Hepatic stellate cell (primary cell): Measurements from ENCODE around the gene FAS.

Experiments
- DNase-seq: peaks from one replicate; pipeline ENCODE4 v3.0.0; 2011; ENCODE audit warnings: low spot score

Gene FAS

DNA sequence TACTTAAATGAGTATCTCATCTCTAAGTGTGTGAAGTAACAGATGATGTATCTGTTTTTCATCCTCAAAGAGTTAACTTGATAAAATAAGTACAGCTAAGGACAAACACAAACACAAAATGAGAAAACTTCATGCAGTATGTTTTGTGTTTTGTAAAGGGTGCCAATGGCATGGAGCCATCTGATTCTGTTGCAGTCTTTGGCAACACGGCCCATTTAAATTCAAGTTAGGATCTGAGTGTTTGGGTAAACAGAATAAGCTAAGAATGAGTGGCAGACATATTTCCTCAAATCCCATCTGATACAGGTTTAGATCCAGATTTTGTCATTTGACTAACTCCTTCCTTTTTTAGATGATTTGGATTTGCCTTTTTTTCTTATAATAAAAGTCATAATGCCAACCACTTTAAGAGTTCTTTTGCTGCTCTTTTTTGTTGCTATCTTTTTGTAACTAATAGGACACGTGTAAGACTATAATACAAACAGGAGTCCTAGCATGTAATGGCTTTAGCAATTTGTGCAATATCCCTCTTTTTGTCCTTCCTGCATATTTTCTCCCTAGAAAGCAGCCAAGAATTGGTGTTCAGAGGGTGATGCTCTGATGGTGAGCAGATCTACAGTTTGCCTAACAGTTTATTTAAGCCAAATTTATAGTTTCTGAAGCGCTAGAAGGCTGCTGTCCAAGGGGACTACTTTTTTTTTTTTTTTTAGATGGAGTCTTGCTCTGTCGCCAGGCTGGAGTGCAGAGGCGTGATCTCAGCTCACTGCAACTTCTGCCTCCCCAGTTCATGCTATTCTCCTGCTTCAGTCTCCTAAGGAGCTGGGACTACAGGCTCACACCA lies 19.2 kb upstream of the FAS start:
- no peak for DNase-seq

DNA sequence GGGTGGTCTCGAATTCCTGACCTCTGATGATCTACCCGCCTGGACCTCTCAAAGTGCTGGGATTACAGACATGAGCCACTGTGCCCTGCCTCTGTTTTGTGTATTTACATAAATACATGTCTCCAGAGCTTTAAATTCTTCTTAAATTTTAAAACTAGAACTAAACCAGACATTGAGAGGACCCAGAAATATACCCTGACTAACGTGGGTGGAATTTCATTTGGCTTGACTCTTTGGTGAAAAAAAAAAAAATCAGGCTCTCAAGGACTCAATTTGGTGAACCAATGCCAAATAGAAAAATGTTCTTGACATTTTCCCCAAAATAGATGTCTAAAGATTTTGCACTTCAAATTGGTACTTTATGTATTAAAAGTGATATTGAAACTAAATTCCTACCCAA lies 16.6 kb upstream of the FAS start:
- DNase-seq = no peak

DNA sequence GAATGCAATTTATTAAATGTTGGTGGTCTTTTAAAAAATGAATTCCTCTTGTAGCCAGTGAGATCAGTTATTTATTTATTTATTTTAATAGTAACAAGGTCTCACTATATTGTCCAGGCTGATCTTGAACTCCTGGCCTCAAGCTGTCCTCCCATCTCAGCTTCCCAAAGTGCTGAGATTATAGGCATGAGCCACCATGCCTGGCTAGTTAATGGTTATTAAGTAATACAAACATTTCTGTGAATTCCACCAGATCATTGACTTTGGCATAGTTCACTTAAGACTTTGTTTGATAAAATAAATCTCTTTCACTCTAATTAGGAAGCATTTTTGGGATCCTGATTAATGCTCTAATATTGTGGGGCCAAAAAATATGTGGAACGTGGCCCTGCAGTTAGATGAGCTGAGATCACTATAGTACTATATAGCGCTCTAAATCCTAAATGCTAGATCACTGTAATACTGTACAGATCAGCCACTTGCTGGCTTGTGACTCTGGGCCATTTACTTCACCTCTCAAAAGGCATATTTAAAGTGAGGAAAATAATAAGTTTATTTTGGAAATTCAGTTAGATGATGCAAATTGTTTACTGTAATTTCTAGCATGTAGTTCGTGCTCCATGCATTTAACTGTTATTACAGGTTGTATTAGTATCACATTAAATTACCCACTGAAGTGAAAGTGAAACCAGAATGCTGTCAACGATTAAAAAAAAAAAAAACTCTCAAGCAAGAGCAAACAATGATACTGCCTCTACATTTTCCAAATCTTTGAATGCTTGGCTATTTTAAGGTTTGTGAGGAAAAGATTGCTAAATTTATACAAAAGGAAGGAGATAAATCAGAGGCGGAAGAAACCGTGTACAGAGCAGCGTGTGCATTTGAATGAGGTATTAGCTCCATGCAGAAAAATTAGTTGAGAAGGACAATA lies 15.9 kb upstream of the FAS start:
- DNase-seq = no peak

DNA sequence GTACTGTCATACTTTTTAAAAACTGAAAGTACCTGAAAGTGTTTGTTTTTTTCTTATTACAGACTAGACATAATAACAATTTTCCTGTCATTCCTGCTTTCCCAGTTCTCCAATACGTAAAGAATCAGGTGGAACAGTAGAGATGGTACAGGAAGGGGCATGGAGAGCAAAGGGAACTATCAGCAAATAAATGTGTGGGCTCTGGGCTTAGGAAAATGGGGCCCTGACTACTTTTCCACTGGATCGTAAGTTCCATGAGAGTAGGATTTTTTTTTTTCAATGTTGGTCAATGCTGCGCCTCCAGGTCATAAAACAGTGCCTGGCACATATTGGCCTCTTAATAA lies 15.2 kb upstream of the FAS start:
- no peak for DNase-seq

DNA sequence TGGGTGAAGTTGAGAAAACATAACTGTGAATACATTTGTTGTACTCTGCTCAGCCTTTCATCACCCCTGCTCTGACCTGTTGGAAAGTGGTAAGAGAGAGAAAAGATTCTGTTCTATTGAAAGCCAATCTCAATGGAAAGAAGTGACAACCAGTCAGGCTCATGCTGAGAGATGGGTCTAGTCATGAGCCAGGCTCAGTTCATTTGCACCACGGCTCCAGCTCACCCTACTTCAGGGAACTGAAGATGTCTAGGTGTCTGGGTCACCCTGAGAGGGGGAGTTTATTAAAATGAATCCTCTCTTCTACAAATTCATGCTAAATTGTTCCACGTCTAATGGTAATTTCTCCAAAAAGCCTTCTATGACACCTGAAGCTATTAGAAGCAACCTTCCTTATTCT lies 12.1 kb upstream of the FAS start:
- DNase-seq = no peak

DNA sequence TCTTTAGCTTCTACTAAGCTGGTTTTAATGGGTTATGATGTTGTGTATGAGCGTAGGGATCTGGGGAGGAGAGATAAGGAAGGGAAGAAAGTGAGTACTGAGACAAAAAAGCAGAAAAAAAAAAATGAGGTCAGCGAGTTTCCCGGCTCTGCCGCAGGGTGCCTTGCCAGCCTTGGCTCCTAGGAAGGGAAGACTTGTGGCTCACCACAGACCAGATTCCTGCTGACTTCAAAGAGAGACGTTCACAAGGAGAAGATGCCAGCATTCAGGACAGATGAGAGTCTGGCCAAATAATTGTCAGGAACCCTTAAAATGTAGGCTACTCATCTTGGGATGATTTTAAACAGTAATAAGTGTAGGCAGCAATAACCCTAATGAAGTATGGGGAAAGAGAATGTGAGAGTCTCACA lies 11.4 kb upstream of the FAS start:
- no peak for DNase-seq

DNA sequence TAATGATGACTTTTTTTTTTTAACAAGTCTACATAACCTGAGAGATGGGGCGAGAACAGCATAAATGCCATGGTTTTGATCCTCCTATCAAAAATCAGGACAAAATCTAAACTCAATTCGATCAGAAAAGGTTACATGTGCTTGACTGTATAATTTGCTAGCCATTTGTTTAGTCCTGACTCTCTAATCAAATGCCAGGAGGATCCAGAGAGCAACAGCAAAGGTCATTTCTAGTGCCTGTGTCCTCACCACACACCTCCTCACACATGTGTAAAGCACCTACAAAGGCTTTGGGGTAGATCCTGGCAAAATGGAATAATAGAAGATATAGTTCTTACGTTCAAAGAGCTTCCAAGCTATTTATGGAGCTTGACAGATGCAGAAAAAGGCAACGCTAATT lies 11.0 kb upstream of the FAS start:
- DNase-seq = no peak

DNA sequence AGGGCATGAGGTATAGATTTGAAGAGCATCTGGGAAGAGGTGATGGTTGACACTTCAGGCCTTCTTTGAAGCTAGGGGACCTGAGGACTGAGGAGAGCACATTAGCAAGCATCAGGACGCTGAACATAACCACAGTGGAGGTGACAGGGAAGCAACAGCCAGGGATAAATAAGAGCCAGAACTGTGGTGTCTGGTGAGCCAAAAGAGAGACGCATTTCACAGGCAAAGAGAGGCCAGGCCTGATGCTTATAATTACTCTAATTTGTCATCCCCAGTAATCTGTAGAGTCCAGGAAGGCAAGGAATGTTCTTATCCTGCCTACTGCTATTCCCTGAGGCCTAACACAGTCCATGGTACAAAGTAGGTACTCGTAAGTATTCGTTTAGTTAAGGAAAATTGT lies 10.4 kb upstream of the FAS start:
- no peak for DNase-seq

DNA sequence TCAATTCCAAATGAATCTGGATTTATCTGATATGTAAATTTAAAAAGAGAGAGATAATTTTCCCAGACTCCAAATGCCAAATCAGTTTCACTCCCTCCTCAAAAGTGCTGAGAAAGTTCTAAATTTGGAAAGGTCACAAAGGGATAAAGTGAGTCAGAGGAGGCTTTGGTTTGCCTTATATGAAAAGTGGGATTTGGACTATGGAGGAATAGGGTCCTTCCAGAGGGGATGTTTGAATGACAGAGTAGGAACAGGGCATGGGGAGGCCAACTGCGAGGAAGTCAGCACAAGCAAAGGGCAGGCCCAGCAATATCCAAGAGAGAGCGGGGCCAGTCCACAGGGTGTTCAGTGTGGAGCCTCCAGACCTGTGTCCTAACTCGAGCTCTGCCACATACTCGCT lies 9.8 kb upstream of the FAS start:
- no peak for DNase-seq

DNA sequence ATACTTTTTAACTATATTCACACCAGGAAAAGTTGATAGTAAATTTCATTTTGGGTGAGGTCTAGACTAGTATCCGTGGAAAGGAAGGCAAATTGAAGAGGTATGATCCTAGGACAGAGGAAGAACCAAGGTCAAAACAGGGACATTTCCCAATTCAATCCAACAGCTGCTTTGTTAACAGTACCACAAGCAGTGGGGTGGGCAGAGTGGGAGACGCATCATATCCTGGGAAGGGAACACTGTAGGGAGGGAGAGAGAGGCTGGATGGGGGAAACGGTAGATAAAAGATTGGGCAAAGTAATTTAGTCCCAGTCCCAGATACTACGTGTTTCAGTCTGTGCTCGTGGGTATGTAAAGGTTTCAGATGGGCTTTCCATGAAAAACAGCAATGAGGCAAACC lies 9.2 kb upstream of the FAS start:
- DNase-seq = no peak

DNA sequence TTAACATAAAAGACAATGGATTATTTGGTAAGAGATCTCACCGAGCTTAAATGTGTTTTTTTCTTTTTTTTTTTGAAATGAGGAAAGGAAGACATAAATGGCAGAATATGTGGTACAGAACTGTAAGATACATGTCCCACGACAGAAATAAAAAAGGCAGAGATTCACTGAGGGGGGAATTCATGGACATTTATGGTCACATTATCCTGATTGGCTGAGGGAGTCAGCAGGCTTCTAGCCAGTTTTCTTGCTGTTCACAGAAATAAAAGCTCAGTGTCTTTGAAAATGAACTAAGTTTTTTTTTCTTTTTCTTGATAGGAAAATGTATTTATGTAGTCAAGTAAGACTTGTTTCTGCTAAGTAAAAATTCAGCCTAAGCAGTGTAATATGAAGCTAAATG lies 8.2 kb upstream of the FAS start:
- DNase-seq = no peak

DNA sequence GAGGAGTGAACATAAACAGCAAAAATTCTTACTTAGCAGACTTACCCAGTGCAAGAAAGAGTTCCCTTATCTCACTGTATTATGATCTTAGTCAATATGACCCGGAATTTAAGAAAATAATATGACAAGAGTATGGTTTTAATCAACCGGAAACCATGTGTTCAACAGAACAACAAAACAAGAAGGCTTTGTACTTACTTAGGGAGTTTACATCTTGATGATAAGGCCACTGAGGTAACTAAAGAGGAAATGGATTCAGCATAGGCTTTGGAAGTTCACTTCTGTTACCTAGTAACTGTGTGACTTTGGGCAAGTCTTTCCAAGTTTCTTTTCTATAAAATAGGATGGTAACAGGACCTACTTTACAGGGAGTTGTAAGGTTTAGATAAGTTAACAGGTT lies 7.4 kb upstream of the FAS start:
- DNase-seq = no peak

DNA sequence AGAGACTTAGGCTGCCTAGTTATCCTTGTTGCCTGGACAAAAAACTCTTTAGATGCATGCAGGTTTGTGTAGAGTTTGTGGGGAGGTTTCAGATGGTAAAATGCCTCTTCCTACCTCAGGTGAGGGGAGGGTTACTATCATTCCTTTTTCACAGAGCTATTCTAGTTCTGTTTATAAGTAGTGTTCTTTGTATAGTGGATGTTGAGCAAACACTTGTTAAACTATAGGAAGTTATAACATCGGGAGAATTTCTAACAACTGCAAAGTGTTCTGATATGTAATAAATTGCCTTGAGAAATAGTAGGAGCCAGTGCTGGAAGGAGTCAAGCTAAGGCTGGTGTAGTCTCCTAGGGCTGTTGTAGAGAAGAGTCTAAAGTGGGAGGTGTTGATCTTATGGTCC lies 6.7 kb upstream of the FAS start:
- no peak for DNase-seq

DNA sequence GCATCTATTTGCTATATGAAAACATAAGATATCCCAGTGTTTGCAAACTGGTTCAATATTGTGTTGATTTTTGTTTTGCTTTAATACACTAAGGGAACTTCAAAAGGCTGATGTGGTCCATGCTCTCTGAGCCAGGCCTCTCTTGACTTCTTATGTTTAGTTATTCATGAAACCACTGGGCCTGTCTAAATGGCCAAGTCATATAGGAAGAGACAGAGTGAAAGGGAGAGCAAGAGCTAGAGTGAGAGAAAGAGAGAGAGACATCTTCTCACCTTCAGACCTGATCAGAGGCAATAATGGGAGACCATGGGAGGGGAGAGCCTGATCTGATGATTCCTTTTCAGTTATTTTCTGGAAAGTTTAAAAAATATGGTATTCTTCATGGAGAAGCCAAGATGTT lies 6.1 kb upstream of the FAS start:
- no peak for DNase-seq

DNA sequence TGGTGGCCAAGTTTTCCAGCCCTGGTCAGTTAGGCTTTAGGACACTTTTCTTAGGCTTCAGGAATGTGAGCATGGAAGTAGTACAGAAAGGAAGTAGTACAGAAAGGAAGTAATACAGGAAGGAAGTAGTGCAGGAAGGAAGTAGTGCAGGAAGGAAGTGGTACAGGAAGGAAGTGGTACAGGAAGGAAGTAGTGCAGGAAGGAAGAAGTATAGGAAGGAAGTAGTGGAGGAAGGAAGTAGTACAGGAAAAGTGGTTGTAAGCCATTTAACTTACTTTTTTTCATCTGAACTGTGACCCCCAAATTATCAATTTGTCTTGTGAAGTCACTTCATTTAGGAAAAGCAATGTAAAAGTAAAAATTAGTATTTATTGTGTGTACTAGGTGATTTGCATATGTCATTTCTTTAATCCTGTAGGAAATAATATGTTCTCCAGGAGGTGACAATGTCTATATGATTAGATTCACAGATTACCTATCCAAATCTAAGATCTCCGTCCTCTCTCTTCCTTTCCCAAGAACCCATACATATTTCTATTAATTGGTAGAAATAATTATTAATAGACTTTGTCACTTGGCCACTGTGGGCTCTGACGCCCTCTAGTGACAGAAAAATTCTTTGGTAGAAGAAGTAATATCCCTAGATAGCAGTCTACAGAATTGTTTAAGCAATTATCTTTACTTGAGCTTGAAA lies 3.9 kb upstream of the FAS start:
- DNase-seq = no peak

DNA sequence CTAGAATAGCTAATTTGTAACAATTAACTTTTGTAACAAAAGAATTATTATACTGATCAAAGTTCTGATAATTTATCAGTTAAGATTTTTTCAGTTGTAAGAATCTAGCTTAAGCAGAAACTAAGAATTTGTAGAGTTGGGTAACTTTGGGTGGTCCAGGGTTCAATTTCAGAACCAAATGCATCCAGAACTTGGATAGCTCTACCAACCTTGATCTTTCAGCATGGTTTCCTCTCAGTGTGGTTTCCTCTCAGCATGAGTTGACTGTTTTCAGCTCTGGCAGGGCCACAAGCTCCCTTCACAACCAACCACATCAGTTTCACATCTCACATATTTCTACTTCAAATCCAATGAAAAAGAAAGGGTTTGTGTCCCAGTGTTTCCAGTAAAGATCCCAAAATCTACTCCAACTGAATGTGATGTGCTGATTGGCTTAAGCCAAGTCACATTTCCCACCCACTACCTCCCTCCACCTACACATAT lies 3.3 kb upstream of the FAS start:
- no peak for DNase-seq

DNA sequence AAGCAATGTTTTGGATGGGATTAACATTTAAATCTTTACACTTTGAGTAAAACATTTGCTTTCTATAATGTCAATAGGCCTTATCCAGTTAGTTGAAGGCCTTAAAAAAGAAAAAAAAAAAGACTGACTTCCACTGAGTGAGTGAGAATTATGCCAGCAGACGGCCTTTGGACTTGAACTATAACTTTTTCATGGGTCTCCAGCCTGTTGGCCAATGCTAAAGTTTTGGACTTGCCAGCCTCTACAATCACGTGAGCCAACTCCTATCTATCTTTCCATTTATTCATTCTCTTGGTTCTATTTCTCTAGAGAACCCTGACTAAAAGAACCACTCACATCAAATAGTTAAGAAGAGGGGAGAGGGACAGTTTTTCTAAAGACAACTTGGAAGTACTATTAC lies 2.8 kb upstream of the FAS start:
- DNase-seq = no peak

DNA sequence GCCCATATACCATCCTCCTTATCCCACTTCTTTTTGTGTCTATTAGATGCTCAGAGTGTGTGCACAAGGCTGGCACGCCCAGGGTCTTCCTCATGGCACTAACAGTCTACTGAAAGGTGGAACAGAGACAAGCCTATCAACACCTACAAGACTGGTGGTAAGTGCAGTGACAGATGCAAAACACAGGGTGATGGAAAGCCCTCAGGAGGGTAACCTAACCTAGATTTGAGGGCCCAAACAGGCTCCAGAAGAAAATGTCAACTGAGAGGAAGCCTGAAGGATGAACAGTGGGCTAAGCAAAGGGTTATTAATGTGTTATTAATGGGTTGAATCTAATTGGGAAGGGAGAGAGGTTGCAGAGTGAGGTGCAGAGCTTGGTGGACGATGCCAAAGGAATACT lies 1.2 kb upstream of the FAS start:
- no peak for DNase-seq

DNA sequence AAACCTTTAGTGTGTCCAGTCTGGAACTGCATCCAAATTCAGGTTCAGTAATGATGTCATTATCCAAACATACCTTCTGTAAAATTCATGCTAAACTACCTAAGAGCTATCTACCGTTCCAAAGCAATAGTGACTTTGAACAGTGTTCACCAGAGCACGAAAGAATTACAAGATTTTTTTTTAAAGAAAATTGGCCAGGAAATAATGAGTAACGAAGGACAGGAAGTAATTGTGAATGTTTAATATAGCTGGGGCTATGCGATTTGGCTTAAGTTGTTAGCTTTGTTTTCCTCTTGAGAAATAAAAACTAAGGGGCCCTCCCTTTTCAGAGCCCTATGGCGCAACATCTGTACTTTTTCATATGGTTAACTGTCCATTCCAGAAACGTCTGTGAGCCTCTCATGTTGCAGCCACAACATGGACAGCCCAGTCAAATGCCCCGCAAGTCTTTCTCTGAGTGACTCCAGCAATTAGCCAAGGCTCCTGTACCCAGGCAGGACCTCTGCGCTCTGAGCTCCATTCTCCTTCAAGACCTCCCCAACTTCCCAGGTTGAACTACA lies 694 bp upstream of the FAS start:
- peak; percentile 67 for DNase-seq

DNA sequence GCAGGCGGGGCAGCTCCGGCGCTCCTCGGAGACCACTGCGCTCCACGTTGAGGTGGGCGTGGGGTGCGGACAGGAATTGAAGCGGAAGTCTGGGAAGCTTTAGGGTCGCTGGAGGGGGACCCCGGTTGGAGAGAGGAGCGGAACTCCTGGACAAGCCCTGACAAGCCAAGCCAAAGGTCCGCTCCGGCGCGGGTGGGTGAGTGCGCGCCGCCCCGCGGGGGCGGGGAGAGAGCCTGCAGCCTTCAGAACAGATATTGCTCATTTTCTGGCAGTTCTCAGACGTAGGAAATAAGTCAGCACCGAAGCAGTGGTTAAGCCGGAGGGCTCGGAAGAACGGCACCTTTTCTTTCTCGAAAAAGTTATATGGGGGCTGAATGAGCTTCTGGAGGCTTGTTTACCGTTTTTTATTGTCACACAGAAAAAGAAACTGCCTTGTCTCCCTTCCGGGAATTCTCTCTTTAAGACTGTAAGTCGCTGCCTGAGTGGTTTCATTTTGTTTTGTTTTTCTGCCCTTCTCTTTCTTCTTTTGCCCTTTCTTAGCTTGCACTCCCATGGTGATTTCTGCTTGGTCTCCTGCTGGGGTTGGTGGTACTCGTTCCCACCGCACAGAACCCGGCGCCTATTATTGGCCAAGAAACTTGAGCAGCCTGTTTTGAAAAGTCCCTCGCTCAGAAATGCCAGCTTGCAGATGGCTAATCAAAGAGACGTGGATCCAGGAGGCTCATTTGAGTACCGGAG lies 732 bp downstream of the FAS start:
- DNase-seq = peak; percentile 45

DNA sequence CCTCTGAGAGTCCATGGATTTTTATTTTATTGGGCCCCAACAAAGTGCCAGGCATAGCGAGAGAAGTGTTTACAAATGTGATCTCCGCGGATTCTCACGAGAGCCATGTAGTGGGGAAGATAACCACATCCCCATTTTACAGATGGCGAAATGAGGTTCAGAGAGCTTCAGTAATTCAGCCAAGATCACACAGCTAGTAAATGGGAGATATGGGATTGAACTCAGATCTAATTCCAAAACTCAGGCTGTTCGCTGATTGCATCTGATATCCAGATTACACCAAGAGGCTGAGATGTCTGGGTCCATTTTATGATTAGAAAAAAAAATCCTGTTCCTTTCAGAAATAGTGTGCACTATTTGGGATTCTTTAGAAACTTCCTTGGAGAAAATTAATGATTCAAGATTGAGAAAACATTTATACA lies 1.3 kb downstream of the FAS start:
- no peak for DNase-seq
